Stimulated activated CD8-positive, alpha-beta memory T cell treated with anti-CD3 and anti-CD28 coated beads, Interleukin-7, amount 100 ng/mL, for 1 hour (primary cell): ENCODE measurements around the gene TAPBPL.
"Not testable (repeated sequence)": the region's sequence is repeated elsewhere in the genome, so short reads cannot be mapped to it uniquely, and the experiment has no call there.

ENCODE experiments used
- DNase-seq, 2 donors: peaks; one replicate each; pipeline ENCODE4 v3.0.0-alpha.2; 2020; ENCODE audit warnings: low read depth in 2 of 2

Gene TAPBPL

GRCh38 chr12:6490673-6491072, 38.8 kb downstream of the TAPBPL start:
- DNase-seq, result not testable (repeated sequence)

GRCh38 chr12:6492838-6493496, 41.1 kb downstream of the TAPBPL start, which contains the start of gene MRPL51:
MRPL51 (minus strand) TSS chr12:6493262; CDS start chr12:6493136, 126 bp downstream.
- DNase-seq, result peak; percentile 85 to 97

GRCh38 chr12:6493497-6494257, 41.8 kb downstream of the TAPBPL start, which contains the start of gene NCAPD2:
NCAPD2 (plus strand) TSS chr12:6494102; CDS start chr12:6495099, 997 bp downstream.
- DNase-seq, result peak; percentile 83 to 85

- no peak for DNase-seq
Observed at GRCh38 chr12:6494258-6494743, 42.5 kb downstream of the TAPBPL start.

- no peak for DNase-seq
Observed at GRCh38 chr12:6494968-6495367, 43.1 kb downstream of the TAPBPL start.

- not testable (repeated sequence) for DNase-seq
Observed at GRCh38 chr12:6497291-6497690, 45.4 kb downstream of the TAPBPL start.

GRCh38 chr12:6500466-6500865, 48.6 kb downstream of the TAPBPL start:
- no peak for DNase-seq

GRCh38 chr12:6507102-6507998, 55.5 kb downstream of the TAPBPL start:
- no peak for DNase-seq

- no peak for DNase-seq
Observed at GRCh38 chr12:6508087-6508486, 56.2 kb downstream of the TAPBPL start.
